Left ventricle myocardium inferior (tissue), 1 donor: ENCODE data around the gene SDR39U1. TPM values are rescaled to one million over a fixed set of nuclear protein-coding genes. Genes with fewer than 3 reads are reported as not detected.

Source experiments
- DNase-seq: peaks from one replicate; pipeline ENCODE4 v3.0.0-alpha.2; 2020
- H3K27ac ChIP-seq: fragments of 200-600 bp; replicated peaks from 2 replicates; pipeline ENCODE4 v1.8.0; 2021
- H3K27me3 ChIP-seq: fragments of 200-600 bp; 2 replicates; pipeline ENCODE4 v1.8.0; 2021; ENCODE audit warnings: low read depth
- H3K36me3 ChIP-seq: fragments of 200-600 bp; 2 replicates; pipeline ENCODE4 v1.8.0; 2021
- H3K4me1 ChIP-seq: fragments of 200-600 bp; 2 replicates; pipeline ENCODE4 v1.8.0; 2021
- H3K4me3 ChIP-seq: fragments of 200-600 bp; 2 replicates; pipeline ENCODE4 v1.8.0; 2021; ENCODE audit warnings: mild to moderate bottlenecking, moderate library complexity
- H3K9me3 ChIP-seq: fragments of 200-600 bp; replicated peaks from 2 replicates; pipeline ENCODE4 v1.8.0; 2021
- intact Hi-C: fragments of 100-400 bp; cut with micrococcal nuclease; formaldehyde crosslinking; loops from one replicate; pipeline ENCODE4 v1.11.0; 2022
- total RNA-seq: library from RNA; stranded (reverse); fragmentation: NEBNext Ultra II Directional; extraction: Animal tissue kit (Norgen Biotek cat#: 25700); gene quantifications from one replicate; pipeline ENCODE4 v1.2.1, GENCODE V29; 2021
- TF ChIP-seq, protein P1 (sequence below): fragments of 200-600 bp; IDR thresholded peaks from 2 replicates; pipeline ENCODE4 v1.8.0; 2021; ENCODE audit warnings: antibody characterized with exemption, mild to moderate bottlenecking, borderline replicate concordance
- donor health status: DM: no; HTN: yes; CAD: no; lungs with severe emphysema.

SDR39U1 gene
- total RNA-seq, 1 donor from 2014 or later = 74.8 TPM

GRCh38 chr14:24399447-24399822 lies 43.1 kb downstream of the SDR39U1 start:
- intact Hi-C loops = no loop called here

DNA sequence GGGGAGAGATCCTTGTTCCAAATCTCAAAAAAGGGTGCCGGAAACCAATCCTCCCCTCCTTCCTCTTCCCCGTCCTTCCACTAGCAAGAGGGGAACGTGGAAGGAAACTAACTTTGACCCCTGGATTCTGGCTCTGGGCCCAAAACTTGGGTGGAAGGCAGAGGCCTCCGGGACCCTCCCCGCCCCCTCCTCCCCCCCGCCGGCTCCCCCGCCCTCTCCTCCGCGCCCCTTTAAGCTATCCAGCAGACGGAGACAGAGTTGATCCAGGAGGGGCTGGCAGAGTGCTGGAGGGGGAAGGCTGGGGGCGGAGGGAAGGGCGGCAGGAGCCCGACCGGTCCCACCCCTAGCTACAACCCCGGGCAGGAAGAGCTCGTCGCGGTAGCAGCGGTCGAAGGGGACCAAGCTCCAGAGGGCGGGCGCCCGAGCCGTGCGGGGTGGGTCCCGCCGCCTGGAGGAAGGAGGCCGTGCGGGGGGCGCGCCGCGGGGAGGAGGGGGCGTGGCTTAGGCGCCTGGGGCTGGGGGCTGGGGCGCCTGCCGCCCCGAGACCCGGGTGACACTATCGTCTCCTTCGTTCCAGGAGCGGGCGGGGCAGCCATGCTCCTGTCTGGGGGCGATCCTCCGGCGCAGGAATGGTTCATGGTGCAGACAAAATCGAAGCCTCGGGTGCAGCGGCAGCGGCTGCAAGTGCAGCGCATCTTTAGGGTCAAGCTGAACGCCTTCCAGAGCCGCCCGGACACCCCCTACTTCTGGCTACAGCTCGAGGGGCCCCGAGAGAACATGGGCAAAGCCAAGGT lies 43.7 kb downstream of the SDR39U1 start, which contains the start of gene NYNRIN:
NYNRIN (plus strand) TSS at position 351 of the 794 bp plus-strand sequence; CDS start at position 595, 244 bp downstream.
- DNase-seq = peak; percentile 78
- Histone ChIP-seq H3K4me1 (peaks cover 65% of the 10 kb centered on the region), H3K27me3 (no peaks in the 10 kb centered on the region), H3K4me3 (peak within 1 kb of the TSS; percentile 75), H3K9me3 (no peaks in the 10 kb centered on the region), H3K36me3 (no peaks in the 10 kb centered on the region), H3K27ac (peak within 1 kb of the TSS; percentile 87)
- intact Hi-C loops = no loop called here
- TF ChIP-seq, protein P1, sequence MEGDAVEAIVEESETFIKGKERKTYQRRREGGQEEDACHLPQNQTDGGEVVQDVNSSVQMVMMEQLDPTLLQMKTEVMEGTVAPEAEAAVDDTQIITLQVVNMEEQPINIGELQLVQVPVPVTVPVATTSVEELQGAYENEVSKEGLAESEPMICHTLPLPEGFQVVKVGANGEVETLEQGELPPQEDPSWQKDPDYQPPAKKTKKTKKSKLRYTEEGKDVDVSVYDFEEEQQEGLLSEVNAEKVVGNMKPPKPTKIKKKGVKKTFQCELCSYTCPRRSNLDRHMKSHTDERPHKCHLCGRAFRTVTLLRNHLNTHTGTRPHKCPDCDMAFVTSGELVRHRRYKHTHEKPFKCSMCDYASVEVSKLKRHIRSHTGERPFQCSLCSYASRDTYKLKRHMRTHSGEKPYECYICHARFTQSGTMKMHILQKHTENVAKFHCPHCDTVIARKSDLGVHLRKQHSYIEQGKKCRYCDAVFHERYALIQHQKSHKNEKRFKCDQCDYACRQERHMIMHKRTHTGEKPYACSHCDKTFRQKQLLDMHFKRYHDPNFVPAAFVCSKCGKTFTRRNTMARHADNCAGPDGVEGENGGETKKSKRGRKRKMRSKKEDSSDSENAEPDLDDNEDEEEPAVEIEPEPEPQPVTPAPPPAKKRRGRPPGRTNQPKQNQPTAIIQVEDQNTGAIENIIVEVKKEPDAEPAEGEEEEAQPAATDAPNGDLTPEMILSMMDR = no peak

More at GRCh38 chr14:24399447-24399822, 43.1 kb downstream of the SDR39U1 start:
- no peak for DNase-seq
- peak overlapping the region; percentile 75 for H3K4me3 ChIP-seq
- peaks cover 71% of the 10 kb centered on the region for H3K4me1 ChIP-seq
- no peaks in the 10 kb centered on the region for H3K9me3 ChIP-seq
- TF ChIP-seq, protein P1 = no peak
- no peaks in the 10 kb centered on the region for H3K36me3 ChIP-seq
- no peaks in the 10 kb centered on the region for H3K27me3 ChIP-seq
- H3K27ac ChIP-seq = peak overlapping the region; percentile 87

GRCh38 chr14:24398293-24398652 lies 44.3 kb downstream of the SDR39U1 start:
- TF ChIP-seq, protein P1 = no peak
- DNase-seq = peak; percentile 52
- Histone ChIP-seq H3K27me3 (no peaks in the 10 kb centered on the region), H3K4me1 (peaks cover 59% of the 10 kb centered on the region), H3K4me3 (peak overlapping the region; percentile 75), H3K27ac (peak overlapping the region; percentile 87), H3K36me3 (no peaks in the 10 kb centered on the region), H3K9me3 (no peaks in the 10 kb centered on the region)
- intact Hi-C loops = no loop called here

- no peaks in the 10 kb centered on the region for H3K27me3 ChIP-seq
- no peak for DNase-seq
- H3K36me3 ChIP-seq = no peaks in the 10 kb centered on the region
- H3K4me1 ChIP-seq = peaks cover 54% of the 10 kb centered on the region
- H3K9me3 ChIP-seq = no peaks in the 10 kb centered on the region
- TF ChIP-seq, protein P1 = no peak
- H3K4me3 ChIP-seq = peak overlapping the region; percentile 75
- peak overlapping the region; percentile 87 for H3K27ac ChIP-seq
- intact Hi-C loops = no loop called here
These were observed 44.8 kb downstream of the SDR39U1 start for GRCh38 chr14:24397639-24398292.

DNA sequence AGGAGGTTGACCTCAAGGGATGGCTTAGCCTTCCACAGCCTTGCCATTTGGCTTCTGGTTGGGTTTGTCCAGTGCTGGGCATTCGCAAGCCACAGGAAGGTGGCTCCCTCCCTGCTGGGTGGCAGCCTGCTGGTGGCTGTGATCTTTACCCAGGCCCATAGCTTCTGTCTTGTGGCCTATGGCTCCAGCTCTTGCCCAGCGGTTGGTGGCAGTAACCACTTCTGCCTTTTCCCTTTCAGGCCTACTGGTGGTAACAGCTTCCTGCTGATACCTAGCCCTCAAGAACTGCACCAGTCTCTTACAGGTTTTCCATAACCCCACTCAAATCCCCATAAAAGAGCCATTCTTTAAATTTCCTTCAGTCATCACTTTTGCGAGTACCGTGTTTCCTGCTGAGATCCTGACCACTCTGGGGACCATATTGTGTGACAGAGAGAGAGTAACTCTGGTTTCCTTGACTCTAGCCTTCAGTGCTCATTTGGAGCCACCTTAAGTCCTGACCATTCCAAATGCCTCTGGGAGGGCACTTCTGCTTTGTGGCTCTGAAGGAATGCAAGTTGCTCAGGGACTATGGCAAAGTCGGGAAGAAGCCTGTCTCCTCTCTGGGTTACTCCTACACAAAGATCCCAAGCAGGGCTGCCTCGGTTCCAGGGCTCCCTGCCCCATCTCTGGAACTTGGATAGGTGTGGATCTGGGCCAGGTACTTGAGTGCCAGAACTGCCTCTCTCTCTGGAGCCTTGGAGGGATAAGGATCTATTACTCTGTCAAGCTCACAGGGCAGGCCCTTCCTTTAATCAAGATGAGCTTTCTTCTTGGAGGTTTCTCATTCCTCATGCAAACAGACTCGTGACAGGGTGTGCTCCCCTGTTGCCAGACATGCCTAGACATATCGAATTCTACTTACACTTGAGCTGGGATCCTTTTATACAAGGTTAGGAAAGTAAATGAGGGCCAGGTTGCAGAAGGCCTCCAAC lies 46.7 kb downstream of the SDR39U1 start:
- no peaks in the 10 kb centered on the region for H3K36me3 ChIP-seq
- no peaks in the 10 kb centered on the region for H3K9me3 ChIP-seq
- TF ChIP-seq, protein P1 = no peak
- peaks cover 35% of the 10 kb centered on the region for H3K4me1 ChIP-seq
- no peak overlapping the region for H3K4me3 ChIP-seq
- peaks cover 9% of the 10 kb centered on the region for H3K27me3 ChIP-seq
- DNase-seq = no peak
- intact Hi-C loops = no loop called here
- no peak overlapping the region for H3K27ac ChIP-seq
